GM21390 (cell line): ENCODE results near the gene SMAD4.
"Not testable (repeated sequence)": the region's sequence is repeated elsewhere in the genome, so short reads cannot be mapped to it uniquely, and the experiment has no call there.

Experiments
- ATAC-seq: cut with Tn5 transposase; IDR thresholded peaks from one replicate; pipeline ENCODE4 v1.9.1; 2021; ENCODE audit not compliant: unreplicated experiment

SMAD4 gene

DNA sequence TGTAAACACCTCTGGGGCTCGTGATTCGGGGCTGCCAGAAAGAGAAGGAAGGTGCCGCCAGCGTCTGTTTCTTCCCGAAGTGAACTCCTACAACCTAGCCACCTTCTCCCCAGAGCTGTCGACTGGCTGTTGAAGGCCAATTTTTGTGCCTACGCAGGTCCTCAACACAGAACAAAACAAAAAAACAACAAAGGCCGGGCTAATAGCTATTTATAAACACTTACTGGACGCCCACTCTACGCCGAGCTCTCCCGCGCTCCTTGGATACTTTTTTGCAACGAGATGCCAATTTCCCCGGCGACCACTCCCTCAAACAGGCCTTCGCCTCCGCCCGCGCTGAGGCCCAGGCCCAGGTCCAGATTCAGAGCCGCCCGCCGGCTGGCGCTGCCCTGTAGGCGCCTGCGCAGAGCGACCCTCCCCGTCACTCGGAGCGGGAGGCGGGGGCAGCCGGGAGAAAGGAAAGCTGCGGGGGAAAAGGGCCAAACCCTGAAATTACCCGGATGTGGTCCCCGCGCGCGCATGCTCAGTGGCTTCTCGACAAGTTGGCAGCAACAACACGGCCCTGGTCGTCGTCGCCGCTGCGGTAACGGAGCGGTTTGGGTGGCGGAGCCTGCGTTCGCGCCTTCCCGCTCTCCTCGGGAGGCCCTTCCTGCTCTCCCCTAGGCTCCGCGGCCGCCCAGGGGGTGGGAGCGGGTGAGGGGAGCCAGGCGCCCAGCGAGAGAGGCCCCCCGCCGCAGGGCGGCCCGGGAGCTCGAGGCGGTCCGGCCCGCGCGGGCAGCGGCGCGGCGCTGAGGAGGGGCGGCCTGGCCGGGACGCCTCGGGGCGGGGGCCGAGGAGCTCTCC is at the start of gene SMAD4:
TSS of gene SMAD4 (plus strand) at position 520 of the 843 bp plus-strand sequence. CDS start 16,834 bp downstream, outside the sequence.
- peak; percentile 74 for ATAC-seq

GRCh38 chr18:50981381-50981780 is 48.6 kb upstream of the SMAD4 start:
- no peak for ATAC-seq

GRCh38 chr18:50982086-50982801 is 47.8 kb upstream of the SMAD4 start:
- ATAC-seq: no peak

DNA sequence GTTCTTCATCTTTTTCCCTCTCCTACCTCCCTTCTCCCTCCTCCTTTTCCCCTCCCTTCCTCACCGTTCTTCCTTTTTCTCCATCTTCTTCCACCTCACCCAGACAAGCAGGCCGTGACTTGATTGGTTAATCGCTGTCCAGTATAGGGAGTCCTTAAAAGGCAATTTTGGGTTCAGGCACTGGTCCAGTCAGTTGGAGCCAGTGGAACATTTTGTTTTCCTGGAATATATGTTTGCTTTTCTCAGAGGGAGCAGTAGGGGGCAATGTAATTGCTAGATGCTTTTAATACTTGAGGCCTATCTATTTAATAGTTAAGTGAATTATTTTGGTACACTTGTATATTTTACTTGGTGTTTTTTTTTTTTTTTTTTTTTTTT is 47.2 kb upstream of the SMAD4 start:
- ATAC-seq: no peak

DNA sequence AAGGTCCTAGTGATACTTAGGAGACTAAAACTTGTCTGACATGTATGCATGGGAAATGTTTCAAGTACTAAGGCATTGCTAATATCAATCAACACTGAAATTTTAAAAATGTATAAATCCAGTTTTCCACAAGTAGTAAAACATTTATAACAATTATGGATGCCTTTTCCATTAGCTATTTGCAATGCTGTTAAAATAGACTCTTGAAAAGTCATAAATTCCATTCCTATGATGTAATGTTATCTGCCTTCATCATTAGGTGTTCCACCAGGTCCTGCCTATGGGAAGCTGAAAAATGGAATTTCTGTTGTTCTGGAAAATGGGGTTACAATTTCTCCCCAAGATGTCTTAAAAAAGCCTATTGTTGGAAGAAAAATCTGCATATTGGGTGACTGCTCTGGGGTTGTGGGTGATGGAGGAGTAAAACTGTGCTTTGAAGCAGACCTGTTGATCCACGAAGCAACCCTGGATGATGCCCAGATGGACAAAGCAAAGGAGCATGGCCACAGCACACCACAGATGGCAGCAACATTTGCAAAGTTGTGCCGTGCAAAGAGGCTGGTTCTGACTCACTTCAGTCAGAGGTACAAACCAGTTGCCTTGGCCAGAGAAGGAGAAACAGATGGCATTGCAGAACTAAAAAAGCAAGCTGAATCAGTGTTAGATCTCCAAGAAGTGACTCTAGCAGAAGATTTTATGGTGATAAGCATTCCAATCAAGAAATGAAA is 43.5 kb upstream of the SMAD4 start:
- no peak for ATAC-seq

DNA sequence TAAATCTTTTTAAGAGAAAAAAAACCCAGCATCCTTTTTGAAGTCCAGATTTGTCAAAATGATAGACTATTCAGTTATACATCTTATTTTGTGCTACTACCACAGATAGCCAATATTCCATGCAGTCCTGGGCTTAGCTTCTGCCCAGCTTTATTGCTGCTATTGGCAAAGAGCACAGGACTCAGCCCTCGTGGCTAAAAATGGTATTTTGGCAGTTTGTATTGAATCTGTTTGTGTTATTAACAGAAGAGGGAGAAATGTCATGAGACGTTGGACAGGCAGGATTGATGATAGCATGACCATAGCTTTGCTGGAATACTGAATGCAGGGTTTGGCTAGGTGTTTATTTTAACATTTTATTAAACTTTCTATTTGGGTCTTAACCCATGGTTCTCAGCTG is 42.8 kb upstream of the SMAD4 start:
- no peak for ATAC-seq

GRCh38 chr18:50989711-50990110 is 40.3 kb upstream of the SMAD4 start:
- no peak for ATAC-seq

DNA sequence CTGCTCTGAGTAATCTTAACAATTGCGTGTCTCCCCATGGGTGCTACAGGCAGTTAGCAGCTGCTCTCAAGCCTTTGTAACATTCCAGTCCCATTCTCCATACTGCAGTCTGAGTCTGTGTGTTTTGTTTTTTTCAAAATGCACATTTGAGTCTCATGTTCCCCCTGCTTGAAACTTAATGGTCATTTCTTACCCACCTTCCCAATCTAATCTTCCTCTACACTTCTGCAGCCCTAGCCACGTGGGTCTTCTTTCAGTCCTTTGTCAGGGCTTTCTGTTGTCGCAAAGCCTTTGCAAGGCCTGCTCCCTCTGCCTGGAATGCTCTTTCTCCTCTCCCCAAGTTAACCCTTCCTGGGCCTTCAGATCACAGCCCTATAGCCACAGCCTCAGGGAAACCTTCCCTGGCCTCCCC is 37.7 kb upstream of the SMAD4 start:
- ATAC-seq: no peak

- ATAC-seq: no peak
Observed at GRCh38 chr18:50994031-50994430, 36.0 kb upstream of the SMAD4 start.

DNA sequence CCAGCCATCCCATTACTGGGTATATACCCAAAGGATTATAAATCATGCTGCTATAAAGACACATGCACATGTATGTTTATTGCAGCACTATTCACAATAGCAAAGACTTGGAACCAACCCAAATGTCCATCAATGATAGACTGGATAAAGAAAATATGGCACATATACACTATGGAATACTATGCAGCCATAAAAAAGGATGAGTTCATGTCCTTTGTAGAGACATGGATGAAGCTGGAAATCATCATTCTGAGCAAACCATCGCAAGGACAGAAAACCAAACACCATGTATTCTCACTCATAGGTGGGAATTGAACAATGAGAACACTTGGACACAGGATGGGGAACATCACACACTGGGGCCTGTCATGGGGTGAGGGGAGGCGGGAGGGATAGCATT is 26.8 kb upstream of the SMAD4 start:
- ATAC-seq: not testable (repeated sequence)

GRCh38 chr18:51006061-51006818 is 23.8 kb upstream of the SMAD4 start:
- ATAC-seq: no peak

DNA sequence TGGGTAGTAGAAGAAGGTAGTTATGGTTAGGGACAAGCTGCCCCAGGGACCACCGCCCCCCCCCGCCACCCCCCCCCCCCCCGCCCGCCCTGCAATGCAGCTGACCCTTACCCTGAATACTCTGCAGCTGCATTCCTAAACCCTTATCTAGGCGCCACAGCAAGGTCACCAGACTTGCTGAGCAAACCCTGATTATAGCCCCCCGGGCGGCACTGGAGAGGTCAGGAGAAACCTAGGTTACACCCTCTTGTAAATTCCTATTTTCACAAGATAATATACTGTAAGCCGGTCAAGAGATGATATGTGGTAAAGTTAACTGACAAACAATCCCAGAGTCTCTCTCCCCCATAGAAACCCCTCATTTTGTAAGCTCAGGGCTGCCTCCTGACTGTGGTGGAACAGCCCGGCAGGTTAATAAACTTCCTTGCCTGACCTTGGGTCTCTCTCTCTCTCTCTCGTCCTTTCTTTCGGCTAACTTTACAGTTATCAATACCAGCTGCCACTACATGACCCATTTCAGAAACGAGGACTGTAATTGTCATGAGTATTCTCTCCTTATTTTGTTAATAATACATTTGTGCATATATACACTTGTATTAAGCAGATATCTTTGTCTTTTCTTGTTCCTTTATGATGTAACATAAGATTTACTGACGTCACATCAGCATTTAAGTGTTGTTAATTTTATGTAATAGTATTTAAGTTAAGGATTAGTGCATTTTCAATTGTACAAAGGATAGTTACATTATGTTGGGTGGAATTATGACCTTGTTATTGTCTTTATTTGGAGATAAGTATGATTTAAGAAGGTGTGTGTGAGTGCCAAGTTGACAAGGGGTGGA is 22.8 kb upstream of the SMAD4 start:
- ATAC-seq: no peak

DNA sequence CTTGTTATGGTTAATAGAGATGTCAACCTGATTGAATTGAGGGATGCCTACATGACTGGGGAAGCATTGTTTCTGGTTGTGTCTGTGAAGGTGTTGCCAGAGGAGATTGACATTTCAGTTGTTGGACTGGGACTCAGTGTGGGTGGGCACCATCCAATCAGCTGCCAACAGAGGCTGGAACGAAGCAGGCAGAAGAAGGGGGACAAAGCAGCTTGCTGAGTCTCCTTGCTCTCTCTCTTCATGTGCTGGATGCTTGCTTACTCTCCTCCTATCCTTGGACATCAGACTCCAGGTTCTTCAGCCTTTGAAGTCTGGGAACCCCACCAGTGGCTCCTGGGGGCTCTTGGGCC is 22.2 kb upstream of the SMAD4 start:
- no peak for ATAC-seq

GRCh38 chr18:51009072-51009471 is 20.9 kb upstream of the SMAD4 start:
- ATAC-seq: no peak

DNA sequence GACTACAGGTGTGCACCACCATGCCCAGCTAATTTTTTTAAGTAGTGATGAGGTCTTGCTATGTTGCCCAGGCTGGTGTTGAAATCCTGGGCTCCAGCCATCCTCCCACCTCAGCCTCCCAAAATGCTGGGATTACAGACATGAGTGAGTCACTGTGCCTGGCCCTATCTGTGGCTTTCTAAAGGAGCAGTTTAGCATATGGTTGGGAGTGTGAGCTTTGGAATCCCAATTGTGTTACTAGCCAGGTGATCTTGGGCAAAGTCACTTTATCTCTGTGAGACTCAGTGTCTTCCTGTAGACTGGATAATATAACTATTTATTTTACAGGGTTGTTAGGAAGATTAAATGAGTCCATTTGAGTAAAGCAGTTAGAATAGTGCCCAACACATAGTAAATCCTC is 19.8 kb upstream of the SMAD4 start:
- no peak for ATAC-seq

DNA sequence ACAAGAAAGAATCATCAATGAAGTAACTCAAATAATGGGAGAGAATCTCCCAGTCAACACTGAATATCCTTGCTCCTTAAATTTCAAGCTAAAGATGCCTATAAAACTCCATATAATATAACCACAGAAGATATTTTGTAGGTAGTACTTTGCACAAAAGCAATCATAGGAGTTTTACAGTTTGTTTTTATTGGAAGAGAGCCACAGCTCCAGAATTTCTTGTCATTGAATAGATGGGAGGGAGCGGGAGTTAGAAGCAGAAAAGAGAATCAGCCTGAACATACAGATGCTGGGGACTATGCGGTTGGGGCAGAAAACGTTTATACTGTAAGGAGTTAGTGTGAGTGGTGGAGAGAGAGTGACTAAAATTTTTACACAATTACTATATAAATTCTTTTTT is 18.3 kb upstream of the SMAD4 start:
- no peak for ATAC-seq

GRCh38 chr18:51012441-51012840 is 17.6 kb upstream of the SMAD4 start:
- no peak for ATAC-seq

DNA sequence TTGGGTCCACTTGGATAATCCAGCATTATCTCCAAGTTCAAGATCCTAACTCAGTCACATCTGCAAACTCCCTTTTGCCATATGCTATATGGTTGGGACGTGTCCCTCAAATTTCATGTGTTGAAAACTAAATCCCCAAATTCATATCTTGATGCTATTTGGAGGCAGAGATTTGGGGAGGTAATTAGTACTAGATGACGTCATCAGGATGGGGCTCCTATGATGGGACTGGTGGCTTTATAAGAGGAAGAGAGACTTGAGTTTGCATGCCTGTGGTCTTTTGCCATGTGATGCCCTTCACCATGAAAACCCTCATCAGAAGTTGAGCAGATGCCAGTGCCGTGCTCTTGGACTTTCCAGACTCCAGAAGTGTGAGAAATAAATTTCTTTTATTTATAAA is 16.8 kb upstream of the SMAD4 start:
- no peak for ATAC-seq

GRCh38 chr18:51017140-51017879 is 12.7 kb upstream of the SMAD4 start:
- no peak for ATAC-seq

DNA sequence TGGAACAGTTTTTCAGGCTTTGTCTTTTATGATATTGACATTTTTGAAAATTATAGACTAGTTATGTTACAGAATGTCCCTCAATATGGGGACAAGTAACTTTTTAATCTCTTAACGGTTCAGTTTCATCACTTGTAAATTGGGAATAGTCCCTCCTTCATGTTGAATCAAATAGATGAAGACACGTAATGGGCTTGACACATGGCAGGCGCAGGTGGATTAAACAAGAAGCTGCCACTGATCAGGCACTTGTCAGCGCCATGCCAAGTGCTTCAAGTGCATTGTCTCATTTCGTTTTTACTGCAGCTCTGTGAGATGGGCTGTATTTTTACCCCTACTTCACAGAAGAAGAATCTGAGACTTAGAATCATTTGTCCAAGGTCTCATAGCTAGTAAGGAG is 9.5 kb upstream of the SMAD4 start:
- no peak for ATAC-seq
